Hematopoietic multipotent progenitor cell treated with erythropoietin and hydrocortisone succinate and interleukin-3 and kit ligand, for 6 days (in vitro differentiated cells): ENCODE data around the gene TIAM1.

Experiments used
- DNase-seq: peaks from one replicate; pipeline ENCODE4 v3.0.0-alpha.2; 2015

TIAM1 gene

DNA sequence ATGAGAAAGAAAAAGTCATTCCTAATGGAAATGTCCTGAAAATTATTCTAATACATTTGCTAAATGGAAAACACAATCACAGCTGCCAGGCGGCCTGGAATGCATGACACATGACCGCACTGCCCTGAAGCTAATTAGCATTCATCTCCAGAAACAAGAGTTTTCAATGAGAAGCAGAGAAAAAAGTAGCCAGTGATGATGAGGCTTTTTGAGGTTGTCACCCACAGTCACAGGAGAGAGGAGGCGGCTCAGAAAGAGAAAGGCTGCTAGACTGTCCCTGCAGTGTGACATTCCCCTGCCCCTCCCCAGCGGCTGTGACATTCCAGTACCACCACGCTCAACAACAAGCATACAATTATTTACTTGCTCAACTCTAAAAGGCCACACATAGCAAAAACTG lies 182.9 kb downstream of the TIAM1 start:
- DNase-seq: no peak

DNA sequence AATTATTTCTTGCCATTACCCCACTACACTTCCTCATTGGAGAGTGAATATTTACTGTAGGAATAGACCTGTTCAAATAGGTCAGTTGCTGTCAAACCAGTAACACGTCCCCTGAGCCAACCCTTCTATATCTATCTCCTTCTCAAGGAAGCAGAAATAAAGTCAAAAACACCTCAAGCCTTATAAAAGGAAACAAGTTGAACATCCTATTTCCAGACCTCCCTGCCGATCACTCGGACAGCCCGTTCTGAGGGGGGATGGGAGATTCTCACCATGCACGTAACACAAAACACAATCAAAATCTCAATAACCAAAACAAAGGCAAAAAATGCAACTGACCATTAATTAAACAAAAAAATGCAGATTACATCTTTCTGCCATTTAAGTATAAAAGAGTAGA lies 184.3 kb downstream of the TIAM1 start:
- no peak for DNase-seq

- peak; percentile 43 for DNase-seq
Measured at GRCh38 chr21:31158789-31159581, 185.1 kb downstream of the TIAM1 start.

GRCh38 chr21:31157756-31158155 lies 186.3 kb downstream of the TIAM1 start:
- DNase-seq: no peak

DNA sequence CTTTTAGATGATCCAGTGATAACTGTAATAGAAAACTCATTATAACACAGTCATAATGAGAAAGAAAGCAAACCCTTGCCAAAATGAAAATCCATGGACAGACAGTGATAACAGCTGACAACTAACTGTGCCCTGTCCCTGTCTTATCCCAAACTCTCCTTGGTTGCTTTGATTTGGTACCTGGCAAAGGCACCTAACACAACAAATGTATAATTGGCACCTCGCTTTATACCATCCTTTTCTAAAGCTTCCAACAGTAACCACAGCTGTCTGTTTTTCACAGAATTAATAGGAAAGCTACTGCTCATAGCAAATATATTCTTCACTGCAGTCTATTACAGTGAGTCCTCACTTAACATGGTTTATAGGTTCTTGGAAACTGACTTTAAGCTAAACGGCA lies 187.4 kb downstream of the TIAM1 start:
- DNase-seq: no peak

GRCh38 chr21:31156169-31156568 lies 187.9 kb downstream of the TIAM1 start:
- no peak for DNase-seq

GRCh38 chr21:31151156-31152045 lies 192.7 kb downstream of the TIAM1 start:
- no peak for DNase-seq

- DNase-seq: no peak
Measured at GRCh38 chr21:31145274-31145673, 198.8 kb downstream of the TIAM1 start.

DNA sequence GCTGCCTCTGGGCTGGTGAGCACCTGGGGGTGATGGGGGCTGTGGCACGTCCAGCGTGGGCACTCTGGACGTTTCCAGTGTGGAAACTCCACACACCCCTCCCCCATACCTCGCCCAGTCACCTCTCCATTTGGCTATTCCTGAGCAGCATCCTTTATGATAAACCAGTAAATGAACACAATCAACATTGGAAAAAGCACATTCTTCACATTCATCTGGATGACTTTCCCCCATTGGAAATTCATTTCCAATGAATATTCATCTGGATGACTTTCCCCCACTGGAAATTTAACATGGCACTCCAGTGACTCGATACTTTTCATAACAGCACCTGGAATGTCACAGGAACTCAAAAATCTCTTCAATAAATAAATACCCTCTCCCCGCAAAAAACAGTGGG lies 201.0 kb downstream of the TIAM1 start:
- DNase-seq: no peak

- DNase-seq: peak; percentile 15
Measured at GRCh38 chr21:31142600-31142999, 201.5 kb downstream of the TIAM1 start.

DNA sequence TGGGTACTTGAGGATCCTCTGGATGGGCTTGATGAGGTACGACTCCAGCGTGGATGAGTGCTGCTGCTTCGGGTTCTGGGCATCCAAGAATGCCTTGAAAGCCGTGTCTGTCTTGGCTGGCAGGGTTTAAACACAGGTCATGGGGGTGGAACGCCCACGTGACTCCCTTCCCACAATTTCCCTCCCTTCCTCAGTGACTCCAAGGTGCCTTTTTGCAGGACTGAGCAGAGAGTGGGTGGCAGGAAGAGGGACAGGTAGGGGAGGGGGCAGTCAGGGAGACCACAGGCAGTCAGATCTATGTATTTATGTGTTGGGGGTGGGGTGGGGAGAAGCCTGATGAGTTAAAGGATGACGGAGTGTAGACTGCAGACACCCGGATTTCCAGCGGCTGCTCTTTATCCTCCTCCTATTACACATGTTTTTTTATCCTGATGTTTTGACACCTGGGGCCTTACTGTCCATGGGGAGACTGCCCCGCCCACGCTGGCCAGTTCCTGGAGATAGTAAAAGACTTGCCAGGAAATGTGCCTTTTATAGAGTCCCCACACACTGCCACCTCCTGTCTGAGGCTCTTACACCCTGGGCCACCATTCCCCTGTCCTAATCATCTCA lies 202.6 kb downstream of the TIAM1 start:
- no peak for DNase-seq

- DNase-seq: no peak
Measured at GRCh38 chr21:31140676-31141075, 203.4 kb downstream of the TIAM1 start.

- no peak for DNase-seq
Measured at GRCh38 chr21:31140025-31140424, 204.0 kb downstream of the TIAM1 start.

- DNase-seq: no peak
Measured at GRCh38 chr21:31137960-31138359, 206.1 kb downstream of the TIAM1 start.

GRCh38 chr21:31136891-31137290 lies 207.2 kb downstream of the TIAM1 start:
- peak; percentile 16 for DNase-seq

GRCh38 chr21:31135531-31136184 lies 208.4 kb downstream of the TIAM1 start:
- no peak for DNase-seq

DNA sequence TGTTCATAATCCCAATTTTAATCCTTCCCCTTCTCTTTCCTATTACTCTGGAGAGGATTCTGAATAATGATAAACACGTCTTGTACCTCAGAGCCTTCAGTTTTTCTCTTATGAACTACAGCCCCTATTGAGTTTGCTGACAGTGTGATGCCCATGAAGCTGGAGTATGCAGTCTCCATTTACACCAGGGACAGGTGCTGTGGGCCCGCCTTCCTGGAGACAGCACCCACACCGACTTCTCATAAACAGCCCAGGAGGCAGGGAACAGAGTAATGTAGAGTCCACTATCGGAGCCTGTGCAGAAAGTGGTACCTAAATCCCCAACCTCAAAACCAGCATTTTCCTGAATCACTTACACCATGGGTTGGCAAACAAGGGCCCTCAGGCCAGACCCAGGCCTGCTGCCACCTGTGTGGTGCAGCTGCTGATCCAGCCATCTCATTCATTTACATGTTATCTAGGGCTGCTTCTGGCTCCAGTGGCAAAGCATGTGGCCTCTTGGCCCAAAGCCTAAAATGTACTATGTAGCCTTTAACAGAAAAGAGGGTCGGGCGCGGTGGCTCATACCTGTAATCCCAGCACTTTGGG lies 210.7 kb downstream of the TIAM1 start:
- no peak for DNase-seq

- DNase-seq: peak; percentile 63
Measured at GRCh38 chr21:31132574-31133242, 211.4 kb downstream of the TIAM1 start.

- DNase-seq: no peak
Measured at GRCh38 chr21:31130821-31131220, 213.2 kb downstream of the TIAM1 start.

DNA sequence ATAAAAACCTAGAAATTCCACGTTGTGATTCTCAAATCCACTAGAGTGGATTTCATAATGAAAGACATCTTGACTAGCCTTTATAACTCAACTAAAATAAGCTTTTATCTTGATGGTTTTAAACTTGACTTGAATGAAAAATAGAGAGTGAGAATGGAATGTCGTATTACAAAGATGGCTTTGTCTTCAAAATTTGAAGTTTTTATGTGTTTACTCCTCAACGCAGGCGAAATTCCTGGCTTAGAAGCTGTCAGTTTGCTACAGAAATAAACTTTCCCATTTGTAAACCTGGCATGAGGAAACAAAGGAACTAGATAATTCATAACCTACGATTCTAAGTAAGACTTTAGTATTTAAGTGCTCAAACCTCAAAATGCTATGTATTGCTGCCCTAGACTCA lies 215.8 kb downstream of the TIAM1 start:
- no peak for DNase-seq

DNA sequence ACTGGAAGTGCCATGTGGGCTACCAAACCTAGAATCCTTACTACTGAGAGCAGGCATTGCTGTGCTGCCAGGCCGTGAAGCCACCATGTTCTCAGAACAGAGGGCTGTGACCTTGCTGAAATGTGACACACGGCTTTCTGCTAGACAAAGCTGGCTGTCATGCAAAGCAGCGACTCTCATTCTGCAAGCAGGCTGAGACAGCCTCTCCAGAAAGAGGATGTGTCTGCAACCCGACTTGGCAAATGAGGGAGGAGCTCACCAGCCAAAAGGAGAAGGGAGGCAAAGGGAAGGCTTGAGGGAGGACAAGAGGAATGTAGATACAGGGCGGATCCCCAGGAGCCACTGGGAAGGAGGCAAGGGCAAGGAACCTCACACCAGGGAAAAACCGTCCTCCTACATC lies 220.1 kb downstream of the TIAM1 start:
- no peak for DNase-seq

GRCh38 chr21:31119199-31119598 lies 224.9 kb downstream of the TIAM1 start:
- DNase-seq: no peak
